Liver (tissue), 10 donors: ENCODE measurements around the gene COPZ2. TPM values are rescaled to one million over a fixed set of nuclear protein-coding genes. Genes with fewer than 3 reads are reported as not detected.

Source experiments
- DNase-seq: peaks from one replicate; pipeline ENCODE4 v3.0.0-alpha.2; 2017; ENCODE audit warnings: low spot score
- H3K27ac ChIP-seq, 2 donors: one replicate each; pipeline ENCODE4 v1.7.0; 2013; ENCODE audit warnings: inconsistent platforms in 2 of 2, low read length in 2 of 2, control low read depth in 1 of 2, low read depth in 1 of 2, mild to moderate bottlenecking in 1 of 2
- H3K27me3 ChIP-seq, 4 donors: one replicate each; pipeline versions ENCODE4 v1.6.1 to v1.7.0; 2013; ENCODE audit warnings: low read length in 3 of 4, inconsistent platforms in 1 of 4, mild to moderate bottlenecking in 1 of 4, moderate library complexity in 1 of 4; ENCODE audit not compliant: control insufficient read depth in 4 of 4, insufficient read depth in 4 of 4
- H3K36me3 ChIP-seq, 4 donors: one replicate each; pipeline versions ENCODE4 v1.6.1 to v1.7.0; 2013; ENCODE audit warnings: low read length in 3 of 4, mild to moderate bottlenecking in 3 of 4, low read depth in 1 of 4, moderate library complexity in 1 of 4; ENCODE audit not compliant: control insufficient read depth in 4 of 4, insufficient read depth in 3 of 4
- H3K4me1 ChIP-seq, 4 donors: one replicate each; pipeline versions ENCODE4 v1.6.1 to v1.7.0; 2013; ENCODE audit warnings: low read length in 3 of 4, mild to moderate bottlenecking in 3 of 4, moderate library complexity in 1 of 4; ENCODE audit not compliant: control insufficient read depth in 4 of 4, insufficient read depth in 4 of 4
- H3K4me3 ChIP-seq, 3 donors: one replicate each; pipeline versions ENCODE4 v1.6.1 to v1.7.0; 2013; ENCODE audit warnings: low read length in 3 of 3, control low read depth in 1 of 3, low read depth in 1 of 3, mild to moderate bottlenecking in 1 of 3
- H3K9ac ChIP-seq, 2 donors: one replicate each; pipeline ENCODE4 v1.7.0; 2013; ENCODE audit warnings: low read length in 2 of 2, mild to moderate bottlenecking in 2 of 2, moderate library complexity in 2 of 2, control low read depth in 1 of 2, low read depth in 1 of 2
- H3K9me3 ChIP-seq, 4 donors: one replicate each; pipeline versions ENCODE4 v1.6.1 to v1.7.0; 2013; ENCODE audit warnings: low read length in 3 of 4; ENCODE audit not compliant: control insufficient read depth in 4 of 4
- EGR1 ChIP-seq, 2 donors: IDR thresholded peaks; 2 replicates each; pipeline ENCODE4 v1.6.1; 2016 to 2018; ENCODE audit warnings: antibody characterized with exemption in 2 of 2, low read depth in 2 of 2
- FOXA1 ChIP-seq: IDR thresholded peaks from 2 replicates; pipeline ENCODE4 v1.6.1; 2016; ENCODE audit warnings: antibody characterized with exemption
- GABPA ChIP-seq, 2 donors: IDR thresholded peaks in 1 of 2; conservative IDR thresholded peaks in 1 of 2; 2 replicates each; pipeline ENCODE4 v1.6.1; 2016; ENCODE audit warnings: antibody characterized with exemption in 2 of 2, mild to moderate bottlenecking in 1 of 2, moderate library complexity in 1 of 2
- HNF4A ChIP-seq, 2 donors: conservative IDR thresholded peaks; 2 replicates each; pipeline ENCODE4 v1.6.1; 2016; ENCODE audit warnings: antibody characterized with exemption in 2 of 2, mild to moderate bottlenecking in 2 of 2
- JUND ChIP-seq, 2 donors: IDR thresholded peaks; 2 replicates each; pipeline ENCODE4 v1.6.1; 2016; ENCODE audit warnings: antibody characterized with exemption in 2 of 2
- NR2F2 ChIP-seq: IDR thresholded peaks from 2 replicates; pipeline ENCODE4 v1.6.1; 2016; ENCODE audit warnings: antibody characterized with exemption
- RAD21 ChIP-seq, 2 donors: IDR thresholded peaks; 2 replicates each; pipeline ENCODE4 v1.6.1; 2016; ENCODE audit warnings: antibody characterized with exemption in 2 of 2, mild to moderate bottlenecking in 2 of 2
- SP1 ChIP-seq: IDR thresholded peaks from 2 replicates; pipeline ENCODE4 v1.6.1; 2018; ENCODE audit warnings: antibody characterized with exemption, mild to moderate bottlenecking
- TAF1 ChIP-seq: conservative IDR thresholded peaks from 2 replicates; pipeline ENCODE4 v1.6.1; 2016; ENCODE audit warnings: antibody characterized with exemption, mild to moderate bottlenecking
- YY1 ChIP-seq: IDR thresholded peaks from 2 replicates; pipeline ENCODE4 v1.6.1; 2016; ENCODE audit warnings: antibody characterized with exemption, mild to moderate bottlenecking
- WGBS: extraction: QIAGEN DNeasy Blood & Tissue Kit; methylation state at CpG from one replicate; pipeline ENCODE4 v1.1.7; 2013; 5-methylcytosine and 5-hydroxymethylcytosine counted together
- polyA plus RNA-seq, 2 donors: library from polyadenylated mRNA; stranded (reverse) in 1 of 2; unstranded in 1 of 2; fragments of 200-250 nt in 1 of 2; fragments of >200 nt in 1 of 2; fragmentation: Nextera tagmentation in 1 of 2; extraction: Ambion mirVana in 1 of 2; gene quantifications; one replicate each; pipeline versions ENCODE4 v1.2.1 to v1.2.3, GENCODE V29; 2013 to 2015
- small RNA-seq: library from RNA; depleted of rRNA; stranded (forward); fragments of <200 nt; gene quantifications from one replicate; pipeline ENCODE3, GENCODE V24; 2014
- total RNA-seq, 2 donors: library from RNA; depleted of rRNA; stranded (reverse); fragments of >200 nt; gene quantifications; one replicate each; pipeline ENCODE4 v1.2.3, GENCODE V29; 2014
- TF ChIP-seq, protein P1 (sequence below): IDR thresholded peaks from 2 replicates; pipeline ENCODE4 v1.6.1; 2016; ENCODE audit warnings: antibody characterized with exemption
- TF ChIP-seq, protein P2 (sequence below): fragments of 150-350 bp; IDR thresholded peaks from 2 replicates; pipeline ENCODE4 v1.5.1; 2017; ENCODE audit warnings: improper control_type of control experiment, low read depth, low read length; ENCODE audit not compliant: missing input control
- TF ChIP-seq, protein P3 (sequence below): IDR thresholded peaks from 2 replicates; pipeline ENCODE4 v1.6.1; 2016; ENCODE audit warnings: antibody characterized with exemption
- TF ChIP-seq, protein P4 (sequence below): IDR thresholded peaks from 2 replicates; pipeline ENCODE4 v1.6.1; 2016; ENCODE audit warnings: antibody characterized with exemption, mild to moderate bottlenecking
- donor health status: healthy.
- donor health status: healthy.
- donor health status: healthy.
- donor health status: healthy.
- donor health status: healthy.

Gene COPZ2
- total and polyA plus RNA-seq, 4 donors = 2.6 to 38.1 (median 17.8) TPM

DNA sequence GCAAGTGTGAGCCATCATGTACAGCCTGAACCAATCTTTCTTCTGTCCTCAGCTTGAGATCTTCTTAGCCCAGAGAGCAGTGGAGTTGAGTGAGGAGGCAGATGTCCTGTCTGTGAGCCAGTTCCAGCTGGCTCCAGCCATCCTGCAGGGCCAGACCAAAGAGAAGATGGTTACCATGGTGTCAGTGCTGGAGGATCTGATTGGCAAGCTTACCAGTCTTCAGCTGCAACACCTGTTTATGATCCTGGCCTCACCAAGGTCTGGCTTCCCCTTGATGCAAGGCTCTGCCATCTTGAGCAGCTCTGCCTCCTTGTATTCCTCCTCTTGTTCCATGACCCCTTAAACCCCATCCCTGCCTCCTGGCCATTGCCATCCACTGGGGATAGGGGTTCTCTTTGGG lies 57.1 kb downstream of the COPZ2 start:
- Histone ChIP-seq H3K36me3 (peaks cover 9 to 77% (median 58%) of the 10 kb centered on the region in 4 donors), H3K4me1 (peaks cover 0 to 5% (median 1%) of the 10 kb centered on the region in 4 donors)

DNA sequence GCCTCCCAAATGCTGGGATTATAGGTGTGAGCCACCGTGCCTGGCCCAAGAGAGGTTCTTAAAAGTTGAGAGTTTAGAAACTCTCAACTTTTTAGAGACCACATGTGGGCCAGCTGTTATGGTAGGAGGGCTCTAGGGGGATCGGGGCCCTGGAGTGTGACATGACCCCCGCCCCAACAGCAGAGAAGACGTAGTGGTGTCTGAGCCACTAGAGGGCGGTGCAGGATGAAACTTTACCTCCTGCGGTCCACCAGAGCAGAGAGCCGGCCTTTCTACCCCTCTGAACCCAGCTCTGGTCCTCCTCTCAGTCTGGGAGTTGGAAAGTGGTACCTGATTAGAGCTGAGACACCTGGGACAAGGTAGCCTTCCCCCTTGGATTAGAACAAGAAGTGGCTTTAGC lies 59.3 kb downstream of the COPZ2 start:
- peak; percentile 65 to 75 for TF ChIP-seq RAD21 (IDR thresholded peaks at IDR 0.05)
- TF ChIP-seq, protein P1, sequence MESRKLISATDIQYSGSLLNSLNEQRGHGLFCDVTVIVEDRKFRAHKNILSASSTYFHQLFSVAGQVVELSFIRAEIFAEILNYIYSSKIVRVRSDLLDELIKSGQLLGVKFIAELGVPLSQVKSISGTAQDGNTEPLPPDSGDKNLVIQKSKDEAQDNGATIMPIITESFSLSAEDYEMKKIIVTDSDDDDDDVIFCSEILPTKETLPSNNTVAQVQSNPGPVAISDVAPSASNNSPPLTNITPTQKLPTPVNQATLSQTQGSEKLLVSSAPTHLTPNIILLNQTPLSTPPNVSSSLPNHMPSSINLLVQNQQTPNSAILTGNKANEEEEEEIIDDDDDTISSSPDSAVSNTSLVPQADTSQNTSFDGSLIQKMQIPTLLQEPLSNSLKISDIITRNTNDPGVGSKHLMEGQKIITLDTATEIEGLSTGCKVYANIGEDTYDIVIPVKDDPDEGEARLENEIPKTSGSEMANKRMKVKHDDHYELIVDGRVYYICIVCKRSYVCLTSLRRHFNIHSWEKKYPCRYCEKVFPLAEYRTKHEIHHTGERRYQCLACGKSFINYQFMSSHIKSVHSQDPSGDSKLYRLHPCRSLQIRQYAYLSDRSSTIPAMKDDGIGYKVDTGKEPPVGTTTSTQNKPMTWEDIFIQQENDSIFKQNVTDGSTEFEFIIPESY = no peak
- TF ChIP-seq, protein P2, sequence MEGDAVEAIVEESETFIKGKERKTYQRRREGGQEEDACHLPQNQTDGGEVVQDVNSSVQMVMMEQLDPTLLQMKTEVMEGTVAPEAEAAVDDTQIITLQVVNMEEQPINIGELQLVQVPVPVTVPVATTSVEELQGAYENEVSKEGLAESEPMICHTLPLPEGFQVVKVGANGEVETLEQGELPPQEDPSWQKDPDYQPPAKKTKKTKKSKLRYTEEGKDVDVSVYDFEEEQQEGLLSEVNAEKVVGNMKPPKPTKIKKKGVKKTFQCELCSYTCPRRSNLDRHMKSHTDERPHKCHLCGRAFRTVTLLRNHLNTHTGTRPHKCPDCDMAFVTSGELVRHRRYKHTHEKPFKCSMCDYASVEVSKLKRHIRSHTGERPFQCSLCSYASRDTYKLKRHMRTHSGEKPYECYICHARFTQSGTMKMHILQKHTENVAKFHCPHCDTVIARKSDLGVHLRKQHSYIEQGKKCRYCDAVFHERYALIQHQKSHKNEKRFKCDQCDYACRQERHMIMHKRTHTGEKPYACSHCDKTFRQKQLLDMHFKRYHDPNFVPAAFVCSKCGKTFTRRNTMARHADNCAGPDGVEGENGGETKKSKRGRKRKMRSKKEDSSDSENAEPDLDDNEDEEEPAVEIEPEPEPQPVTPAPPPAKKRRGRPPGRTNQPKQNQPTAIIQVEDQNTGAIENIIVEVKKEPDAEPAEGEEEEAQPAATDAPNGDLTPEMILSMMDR = peak; percentile 41
- Histone ChIP-seq H3K27ac (no peak overlapping the region), H3K36me3 (peaks cover 9 to 86% (median 68%) of the 10 kb centered on the region in 4 donors), H3K27me3 (no peaks in the 10 kb centered on the region), H3K9ac (no peak overlapping the region), H3K4me1 (peaks cover 0 to 5% (median 1%) of the 10 kb centered on the region in 4 donors), H3K4me3 (no peak overlapping the region), H3K9me3 (no peaks in the 10 kb centered on the region)
- WGBS = 53% methylated on average over 7 of the region's 7 CpGs
- DNase-seq = peak; percentile 66

More for the DNA sequence above, 57.1 kb downstream of the COPZ2 start:
- Histone ChIP-seq H3K9me3 (no peaks in the 10 kb centered on the region), H3K27me3 (no peaks in the 10 kb centered on the region), H3K4me3 (no peak overlapping the region), H3K9ac (no peak overlapping the region), H3K27ac (no peak overlapping the region)
- no peak for DNase-seq
- TF ChIP-seq, protein P3, sequence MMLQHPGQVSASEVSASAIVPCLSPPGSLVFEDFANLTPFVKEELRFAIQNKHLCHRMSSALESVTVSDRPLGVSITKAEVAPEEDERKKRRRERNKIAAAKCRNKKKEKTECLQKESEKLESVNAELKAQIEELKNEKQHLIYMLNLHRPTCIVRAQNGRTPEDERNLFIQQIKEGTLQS = no peak
- no peak for TF ChIP-seq TAF1
- TF ChIP-seq JUND (IDR thresholded peaks at IDR 0.05) = no peak
- TF ChIP-seq GABPA (IDR thresholded peaks at IDR 0.05 in 1 of 2, conservative IDR thresholded peaks at IDR 0.05 in 1 of 2) = no peak
- TF ChIP-seq, protein P4, sequence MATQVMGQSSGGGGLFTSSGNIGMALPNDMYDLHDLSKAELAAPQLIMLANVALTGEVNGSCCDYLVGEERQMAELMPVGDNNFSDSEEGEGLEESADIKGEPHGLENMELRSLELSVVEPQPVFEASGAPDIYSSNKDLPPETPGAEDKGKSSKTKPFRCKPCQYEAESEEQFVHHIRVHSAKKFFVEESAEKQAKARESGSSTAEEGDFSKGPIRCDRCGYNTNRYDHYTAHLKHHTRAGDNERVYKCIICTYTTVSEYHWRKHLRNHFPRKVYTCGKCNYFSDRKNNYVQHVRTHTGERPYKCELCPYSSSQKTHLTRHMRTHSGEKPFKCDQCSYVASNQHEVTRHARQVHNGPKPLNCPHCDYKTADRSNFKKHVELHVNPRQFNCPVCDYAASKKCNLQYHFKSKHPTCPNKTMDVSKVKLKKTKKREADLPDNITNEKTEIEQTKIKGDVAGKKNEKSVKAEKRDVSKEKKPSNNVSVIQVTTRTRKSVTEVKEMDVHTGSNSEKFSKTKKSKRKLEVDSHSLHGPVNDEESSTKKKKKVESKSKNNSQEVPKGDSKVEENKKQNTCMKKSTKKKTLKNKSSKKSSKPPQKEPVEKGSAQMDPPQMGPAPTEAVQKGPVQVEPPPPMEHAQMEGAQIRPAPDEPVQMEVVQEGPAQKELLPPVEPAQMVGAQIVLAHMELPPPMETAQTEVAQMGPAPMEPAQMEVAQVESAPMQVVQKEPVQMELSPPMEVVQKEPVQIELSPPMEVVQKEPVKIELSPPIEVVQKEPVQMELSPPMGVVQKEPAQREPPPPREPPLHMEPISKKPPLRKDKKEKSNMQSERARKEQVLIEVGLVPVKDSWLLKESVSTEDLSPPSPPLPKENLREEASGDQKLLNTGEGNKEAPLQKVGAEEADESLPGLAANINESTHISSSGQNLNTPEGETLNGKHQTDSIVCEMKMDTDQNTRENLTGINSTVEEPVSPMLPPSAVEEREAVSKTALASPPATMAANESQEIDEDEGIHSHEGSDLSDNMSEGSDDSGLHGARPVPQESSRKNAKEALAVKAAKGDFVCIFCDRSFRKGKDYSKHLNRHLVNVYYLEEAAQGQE = no peak
- no peak for TF ChIP-seq YY1
- TF ChIP-seq, protein P2 = no peak
- no peak for TF ChIP-seq FOXA1
- TF ChIP-seq NR2F2 = no peak
- no peak for TF ChIP-seq HNF4A (conservative IDR thresholded peaks at IDR 0.05)
- TF ChIP-seq EGR1 (IDR thresholded peaks at IDR 0.05; ENCODE audit: low read depth in 2 of 2) = no peak
- no peak for TF ChIP-seq SP1

Small RNA genes within 50 kb of the gene (small RNA-seq; reads per million reads assigned to genes)
- gene AC004477.2 (not detected), gene MIR152 (48.2 reads per million, percentile 97 among the genes with 10 or more reads in this experiment)

Other genes with a start within 250 kb of the COPZ2 start
- 1 to 10 TPM; 1.9 to 2.4 TPM for gene OSBPL7, start 216.0 kb downstream of the COPZ2 start, total RNA-seq
- under 1 TPM; 0.51 to 0.81 TPM for gene OSBPL7, start 216.0 kb downstream of the COPZ2 start, polyA plus RNA-seq
- 10 to 100 TPM; 10.2 to 10.6 TPM for gene MRPL10, start 206.3 kb downstream of the COPZ2 start, total RNA-seq
- gene MRPL10, start 206.3 kb downstream of the COPZ2 start, polyA plus RNA-seq = 10 to 100 TPM; 15.1 to 24.9 TPM
- gene LRRC46, start 206.1 kb downstream of the COPZ2 start, total RNA-seq = under 1 TPM; under 0.01 to 0.28 TPM
- gene LRRC46, start 206.1 kb downstream of the COPZ2 start, polyA plus RNA-seq = under 1 TPM; 0.36 to 0.43 TPM
- 10 to 100 TPM; 17.8 to 21.4 TPM for gene SCRN2, start 196.5 kb downstream of the COPZ2 start, total RNA-seq
- 10 to 100 TPM; 19.2 to 27.4 TPM for gene SCRN2, start 196.5 kb downstream of the COPZ2 start, polyA plus RNA-seq
- gene SP6, start 186.6 kb downstream of the COPZ2 start, total RNA-seq = under 1 TPM; 0.08 to 0.09 TPM
- gene SP6, start 186.6 kb downstream of the COPZ2 start, polyA plus RNA-seq = under 1 TPM; 0.03 to 0.04 TPM
- gene SP2, start 141.6 kb downstream of the COPZ2 start, total RNA-seq = 1 to 10 TPM; 2.2 to 3.5 TPM
- 1 to 10 TPM; 4.1 to 5.7 TPM for gene SP2, start 141.6 kb downstream of the COPZ2 start, polyA plus RNA-seq
- 100 to 1,000 TPM in 1 of 2 donors, 10 to 100 TPM in 1; 27.8 to 102 TPM for gene PNPO, start 96.2 kb downstream of the COPZ2 start, total RNA-seq
- gene PNPO, start 96.2 kb downstream of the COPZ2 start, polyA plus RNA-seq = 10 to 100 TPM; 49.7 to 52.9 TPM
- 10 to 100 TPM in 1 of 2 donors, 1 to 10 TPM in 1; 1.9 to 11.0 TPM for gene PRR15L, start 79.9 kb downstream of the COPZ2 start, total RNA-seq
- 1 to 10 TPM in 1 of 2 donors, under 1 TPM in 1; 0.83 to 1.8 TPM for gene PRR15L, start 79.9 kb downstream of the COPZ2 start, polyA plus RNA-seq
- gene CDK5RAP3, start 66.7 kb downstream of the COPZ2 start, total RNA-seq = 100 to 1,000 TPM in 1 of 2 donors, 10 to 100 TPM in 1; 44.6 to 120 TPM
- 10 to 100 TPM; 52.7 to 96.8 TPM for gene CDK5RAP3, start 66.7 kb downstream of the COPZ2 start, polyA plus RNA-seq
- gene NFE2L1, start 10.6 kb upstream of the COPZ2 start, total RNA-seq = 10 to 100 TPM; 37.5 to 79.5 TPM
- 10 to 100 TPM; 14.3 to 77.7 TPM for gene NFE2L1, start 10.6 kb upstream of the COPZ2 start, polyA plus RNA-seq
- 10 to 100 TPM in 1 of 2 donors, 1 to 10 TPM in 1; 9.9 to 11.6 TPM for gene CBX1, start 63.7 kb upstream of the COPZ2 start, total RNA-seq
- gene CBX1, start 63.7 kb upstream of the COPZ2 start, polyA plus RNA-seq = 1 to 10 TPM; 3.4 to 9.4 TPM
- gene SNX11, start 70.0 kb upstream of the COPZ2 start, total RNA-seq = 10 to 100 TPM in 1 of 2 donors, 1 to 10 TPM in 1; 7.9 to 11.4 TPM
- 1 to 10 TPM; 6.4 to 9.1 TPM for gene SNX11, start 70.0 kb upstream of the COPZ2 start, polyA plus RNA-seq